Epithelial cell of proximal tubule (primary cell): ENCODE results near the gene MS4A15. TPM values are rescaled to one million over a fixed set of nuclear protein-coding genes. Genes with fewer than 3 reads are reported as not detected.

Source experiments
- DNase-seq: peaks from one replicate; pipeline ENCODE4 v3.0.0-alpha.2; 2011; ENCODE audit warnings: low read depth
- H3K4me3 ChIP-seq: 2 replicates; pipeline ENCODE4 v1.5.1; 2011; ENCODE audit warnings: low read depth, mild to moderate bottlenecking, low read length
- CTCF ChIP-seq: conservative IDR thresholded peaks from 2 replicates; pipeline ENCODE4 v1.5.1; 2012; ENCODE audit warnings: low read depth, mild to moderate bottlenecking, low read length
- total RNA-seq: library from RNA; depleted of rRNA; stranded (reverse); fragments of >200 nt; gene quantifications from 2 replicates; pipeline ENCODE4 v1.2.3, GENCODE V29; 2015

The MS4A15 gene
- total RNA-seq, 1 donor from 2014 or later = not detected

GRCh38 chr11:60786811-60787567, 30.3 kb downstream of the MS4A15 start:
- no peak overlapping the region for H3K4me3 ChIP-seq
- peak; percentile 32 for DNase-seq
- TF ChIP-seq CTCF = no peak

- no peak overlapping the region for H3K4me3 ChIP-seq
- TF ChIP-seq CTCF = no peak
- no peak for DNase-seq
Measured at GRCh38 chr11:60788401-60789125, 31.9 kb downstream of the MS4A15 start.

- no peak for TF ChIP-seq CTCF
- no peak for DNase-seq
- no peak overlapping the region for H3K4me3 ChIP-seq
Measured at GRCh38 chr11:60790726-60791125, 34.1 kb downstream of the MS4A15 start.

- no peak for TF ChIP-seq CTCF
- no peak overlapping the region for H3K4me3 ChIP-seq
- no peak for DNase-seq
Measured at GRCh38 chr11:60791153-60791933, 34.7 kb downstream of the MS4A15 start.

- H3K4me3 ChIP-seq = no peak overlapping the region
- TF ChIP-seq CTCF = no peak
- no peak for DNase-seq
Measured at GRCh38 chr11:60792521-60792920, 35.9 kb downstream of the MS4A15 start.

GRCh38 chr11:60795291-60795690, 38.6 kb downstream of the MS4A15 start:
- DNase-seq = no peak
- H3K4me3 ChIP-seq = no peak overlapping the region
- TF ChIP-seq CTCF = no peak
